ENCODE data around the gene TASL. TPM values are rescaled to one million over a fixed set of nuclear protein-coding genes. Genes with fewer than 3 reads are reported as not detected.

Gene TASL
- total and polyA plus RNA-seq, 2 of the 8 experiments (the other 6 are each of a cell fraction or from before 2014, with no cell fraction given): not detected

DNA sequence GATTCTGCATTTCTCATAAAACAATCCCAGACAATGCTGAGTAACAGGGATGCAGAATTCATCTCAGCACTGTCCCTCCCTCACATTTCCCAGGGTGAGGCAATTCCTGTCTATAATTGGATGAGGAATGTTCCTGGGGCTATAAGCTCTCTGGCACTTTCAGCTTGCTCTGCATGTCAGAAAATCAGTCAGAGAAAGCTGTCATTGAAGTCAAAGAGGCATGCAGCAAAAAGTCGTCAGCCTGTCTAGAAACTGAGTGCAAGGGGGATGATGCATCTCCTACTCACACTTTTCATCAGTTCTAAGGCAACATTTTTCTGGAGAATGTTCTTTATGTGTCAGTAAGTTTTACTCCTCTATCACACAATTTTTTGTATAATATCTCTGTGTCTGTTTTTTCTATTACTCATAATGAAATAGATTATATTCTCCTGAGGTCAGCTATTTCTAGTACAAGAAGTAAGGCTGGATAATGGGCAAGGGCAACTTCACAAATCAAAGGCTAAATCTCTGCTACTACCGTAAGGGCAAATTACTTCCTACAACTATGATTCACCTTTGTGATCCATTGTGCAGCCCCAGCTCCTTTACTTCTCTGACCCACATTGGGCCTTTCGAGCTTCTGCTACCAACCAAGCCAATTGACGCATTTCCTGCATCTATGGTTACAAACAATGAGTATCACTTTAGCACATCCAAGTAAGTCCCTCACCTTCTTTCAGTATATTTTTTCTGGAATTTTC, 56.0 kb downstream of the TASL start:
- no peak overlapping the region for H3K4me2 ChIP-seq (ENCODE audit: insufficient read depth in 1 of 2, low read depth in 2 of 2, low read length in 2 of 2)
- no peaks in the 10 kb centered on the region for H3K9me3 ChIP-seq (ENCODE audit: insufficient read depth in 2 of 2, low read depth in 1 of 2, low read length in 1 of 2)
- no peak overlapping the region for H3K14ac ChIP-seq (ENCODE audit: insufficient read length)
- WGBS, 2 experiments (ENCODE audit: extremely low coverage in 1 of 2, insufficient coverage in 1 of 2, insufficient read length in 1 of 2, insufficient replicate concordance in 2 of 2, low coverage in 1 of 2, low lambda C conversion rate in 2 of 2, missing lambda C conversion rate in 1 of 2): 85% methylated on average over 4 of the region's 4 CpGs; no CpG with 5 or more reads in 1 of the 2 experiments
- H3K23ac ChIP-seq (ENCODE audit: insufficient read length): no peak overlapping the region
- DNase-seq (ENCODE audit: low read depth in 1 of 2, low spot score in 2 of 2): no peak
- no peaks in the 10 kb centered on the region for H3K23me2 ChIP-seq (ENCODE audit: low read depth, low read length)
- H4K91ac ChIP-seq (replicated peaks; ENCODE audit: insufficient read length, low read length): no peak overlapping the region
- H3K4me1 ChIP-seq (replicated peaks in 1 of 4; ENCODE audit: control insufficient read depth in 3 of 4, insufficient read depth in 4 of 4, low read length in 3 of 4): no peaks in the 10 kb centered on the region
- H3K79me1 ChIP-seq (ENCODE audit: low read depth, low read length): no peaks in the 10 kb centered on the region
- H3K36me3 ChIP-seq (ENCODE audit: control insufficient read depth in 2 of 4, insufficient read depth in 4 of 4, low read length in 3 of 4): no peaks in the 10 kb centered on the region
- H2AFZ ChIP-seq (ENCODE audit: low read length): no peak overlapping the region
- H3K9ac ChIP-seq (replicated peaks in 1 of 4; ENCODE audit: extremely low read depth in 1 of 4, low read depth in 3 of 4, low read length in 3 of 4): no peak overlapping the region
- no peak overlapping the region for H2BK12ac ChIP-seq (ENCODE audit: low read depth, low read length)
- no peak overlapping the region for H2BK5ac ChIP-seq (ENCODE audit: low read depth, low read length)
- H2BK15ac ChIP-seq (ENCODE audit: low read length): no peak overlapping the region
- H2BK20ac ChIP-seq (ENCODE audit: low read length): no peak overlapping the region
- no peak overlapping the region for H3K4ac ChIP-seq (replicated peaks; ENCODE audit: insufficient read length, low read depth, low read length)
- no peak overlapping the region for H2AK5ac ChIP-seq (ENCODE audit: low read depth, low read length)
- H3K18ac ChIP-seq (ENCODE audit: extremely low read depth, low read length): no peak overlapping the region
- POLR2A ChIA-PET (ENCODE audit: partially characterized antibody): no interaction called here
- CTCF ChIA-PET (ENCODE audit: partially characterized antibody): no interaction called here
- FAIRE-seq: no peak
- no peak overlapping the region for H4K5ac ChIP-seq (ENCODE audit: insufficient read length, low read depth, low read length)
- no peaks in the 10 kb centered on the region for H4K20me1 ChIP-seq (replicated peaks in 1 of 2; ENCODE audit: control insufficient read depth in 1 of 2, insufficient read depth in 2 of 2, low read length in 2 of 2)
- H4K8ac ChIP-seq (ENCODE audit: extremely low read depth, insufficient read depth, low read length): no peak overlapping the region
- H3K4me3 ChIP-seq (ENCODE audit: extremely low read depth in 1 of 4, insufficient read depth in 2 of 4, low read depth in 3 of 4, low read length in 4 of 4): no peak overlapping the region
- no peak overlapping the region for H3K27ac ChIP-seq (ENCODE audit: low read depth, low read length)
- H2BK120ac ChIP-seq (replicated peaks; ENCODE audit: low read depth, low read length): no peak overlapping the region
- H3K27me3 ChIP-seq (replicated peaks in 1 of 4; ENCODE audit: control insufficient read depth in 3 of 4, extremely low read depth in 1 of 4, insufficient read depth in 3 of 4, low read length in 3 of 4): no peaks in the 10 kb centered on the region
- H3K56ac ChIP-seq (replicated peaks; ENCODE audit: insufficient read length, low read depth, low read length): no peak overlapping the region
- no peaks in the 10 kb centered on the region for H3K79me2 ChIP-seq (ENCODE audit: control insufficient read depth in 1 of 2, insufficient read depth in 2 of 2, low read length in 2 of 2)
- TF ChIP-seq POLR2A (IDR thresholded peaks at IDR 0.05; ENCODE audit: control extremely low read depth in 1 of 2, low read depth in 2 of 2, low read length in 2 of 2) (no peak), USF2 (IDR thresholded peaks at IDR 0.05; ENCODE audit: low read length) (no peak), RFX5 (IDR thresholded peaks at IDR 0.05; ENCODE audit: borderline replicate concordance, low read depth, low read length) (no peak), SRF (IDR thresholded peaks at IDR 0.05; ENCODE audit: low read depth, low read length) (no peak), SIX5 (IDR thresholded peaks at IDR 0.05; ENCODE audit: low read depth, low read length) (no peak), EZH2 (IDR thresholded peaks at IDR 0.05; ENCODE audit: low read depth, low read length, severe bottlenecking) (no peak), SIRT6 (IDR thresholded peaks at IDR 0.05; ENCODE audit: low read length) (no peak), TEAD4 (IDR thresholded peaks at IDR 0.05; ENCODE audit: low read depth, low read length) (no peak), SAP30 (IDR thresholded peaks at IDR 0.05; ENCODE audit: insufficient read depth, insufficient replicate concordance, low read length) (no peak), CHD1 (IDR thresholded peaks at IDR 0.05; ENCODE audit: low read depth, low read length) (no peak), CBX5 (IDR thresholded peaks at IDR 0.05; ENCODE audit: low read depth, low read length) (no peak), CHD2 (IDR thresholded peaks at IDR 0.05; ENCODE audit: low read length) (no peak)
- TF ChIP-seq, protein P1, sequence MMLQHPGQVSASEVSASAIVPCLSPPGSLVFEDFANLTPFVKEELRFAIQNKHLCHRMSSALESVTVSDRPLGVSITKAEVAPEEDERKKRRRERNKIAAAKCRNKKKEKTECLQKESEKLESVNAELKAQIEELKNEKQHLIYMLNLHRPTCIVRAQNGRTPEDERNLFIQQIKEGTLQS (IDR thresholded peaks at IDR 0.05; ENCODE audit: insufficient read depth, low read depth, low read length): no peak
